Kidney (tissue), 14 donors: ENCODE data around the gene ANAPC15. TPM values are rescaled to one million over a fixed set of nuclear protein-coding genes. Genes with fewer than 3 reads are reported as not detected.

Experiments
- DNase-seq, 5 donors: peaks; one replicate each; pipeline ENCODE4 v3.0.0-alpha.2; 2013 to 2020
- FAIRE-seq: peaks from 2 replicates; lab custom pipeline; 2012; peaks lifted over from hg19 to GRCh38; lab: Jason Lieb, UNC
- H3K27ac ChIP-seq, 2 donors: one replicate each; pipeline ENCODE4 v1.7.0; 2013; ENCODE audit warnings: low read depth in 2 of 2, low read length in 2 of 2, inconsistent platforms in 1 of 2
- H3K27me3 ChIP-seq: one replicate; pipeline ENCODE4 v1.7.1; 2013; ENCODE audit warnings: low read length, inconsistent platforms; ENCODE audit not compliant: control insufficient read depth, insufficient read depth
- H3K36me3 ChIP-seq, 3 donors: one replicate each; pipeline versions ENCODE4 v1.7.0 to v1.7.1; 2013; ENCODE audit warnings: low read length in 3 of 3, control low read depth in 1 of 3, inconsistent platforms in 1 of 3; ENCODE audit not compliant: insufficient read depth in 3 of 3, control insufficient read depth in 2 of 3
- H3K4me1 ChIP-seq, 3 donors: one replicate each; pipeline versions ENCODE4 v1.7.0 to v1.7.1; 2013; ENCODE audit warnings: low read length in 3 of 3, inconsistent platforms in 1 of 3, low read depth in 1 of 3; ENCODE audit not compliant: control insufficient read depth in 2 of 3, insufficient read depth in 2 of 3
- H3K4me3 ChIP-seq, 3 donors: one replicate each; pipeline versions ENCODE4 v1.7.0 to v1.8.1; 2013; ENCODE audit warnings: low read length in 3 of 3, control low read depth in 1 of 3, inconsistent platforms in 1 of 3
- H3K9ac ChIP-seq, 3 donors: one replicate each; pipeline versions ENCODE4 v1.7.0 to v1.7.1; 2013; ENCODE audit warnings: low read length in 3 of 3, control low read depth in 1 of 3, inconsistent platforms in 1 of 3
- H3K9me3 ChIP-seq, 3 donors: one replicate each; pipeline versions ENCODE4 v1.7.0 to v1.7.1; 2013; ENCODE audit warnings: low read length in 3 of 3, control low read depth in 1 of 3, inconsistent platforms in 1 of 3; ENCODE audit not compliant: control insufficient read depth in 2 of 3, insufficient read depth in 1 of 3
- intact Hi-C: fragments of 100-400 bp; cut with DNase I; formaldehyde crosslinking; loops from one replicate; pipeline ENCODE4 v1.11.1; 2022
- polyA plus RNA-seq: library from polyadenylated mRNA; stranded (reverse); fragments of 350-450 nt; fragmentation: Illumina TruSeq; extraction: RNeasy Lipid Tissue Mini Kit (QIAGEN cat#74804); gene quantifications from one replicate; pipeline ENCODE4 v1.2.3, GENCODE V29; 2014; ENCODE audit warnings: low read depth, low replicate concordance; ENCODE audit not compliant: insufficient read depth
- total RNA-seq: library from RNA; stranded (reverse); fragmentation: NEBNext Ultra II Directional; extraction: Animal tissue kit (Norgen Biotek cat#: 25700); gene quantifications from one replicate; pipeline ENCODE4 v1.2.1, GENCODE V29; 2021
- TF ChIP-seq, protein P1 (sequence below): IDR thresholded peaks from 3 replicates; pipeline ENCODE4 v1.5.1; 2012; ENCODE audit warnings: mild to moderate bottlenecking, moderate library complexity, borderline replicate concordance; ENCODE audit not compliant: insufficient read depth; ENCODE audit errors: extremely low read depth
- donor health status: control.
- donor health status: control.
- donor health status: control.
- donor health status: control.
- donor health status: control.
- donor health status: DM: yes; HTN: yes; CAD: no.
- donor health status: Normal renal cell carcinoma (clear cell type).

ANAPC15 gene
- total and polyA plus RNA-seq, 2 donors from 2014 or later: 30.0 to 79.8 TPM

DNA sequence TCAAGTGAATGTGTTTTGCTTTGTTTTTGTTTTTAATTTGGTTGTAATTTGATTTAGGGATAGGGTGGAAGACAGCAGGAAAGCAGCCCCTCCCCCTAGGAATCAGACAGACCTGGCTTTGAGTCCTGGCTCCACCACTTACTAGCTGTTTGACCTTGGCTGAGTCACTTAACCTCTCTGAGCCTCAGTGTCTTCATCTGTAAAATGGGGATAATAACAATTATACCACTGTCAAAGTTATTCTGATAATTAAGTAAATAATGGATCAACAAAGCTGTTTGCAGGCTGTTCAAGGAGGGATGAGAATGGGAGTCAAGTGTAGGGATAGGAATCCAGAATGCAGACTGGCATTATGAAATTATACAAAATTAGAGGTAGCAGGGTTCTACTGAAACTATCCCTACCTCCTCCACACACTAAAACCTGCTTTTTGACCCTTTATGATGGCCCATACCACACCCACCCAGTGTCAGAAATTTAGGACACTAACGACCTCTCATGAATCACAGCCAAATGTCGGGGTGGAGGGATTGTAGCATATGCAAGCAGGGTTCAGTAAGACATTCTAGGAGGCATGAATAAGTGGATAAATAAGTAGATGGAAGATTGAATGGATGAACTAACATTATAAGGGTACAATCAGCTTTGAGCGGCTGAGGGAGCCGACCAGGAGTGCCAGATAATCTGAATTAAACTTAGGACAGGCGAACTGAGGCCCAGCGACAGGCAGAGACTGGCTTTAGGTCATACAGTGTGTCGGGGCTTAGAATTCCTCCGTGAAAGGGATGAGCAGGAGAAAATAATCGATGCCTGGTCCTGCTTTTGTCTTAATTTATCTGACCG is 974 bp downstream of the ANAPC15 start:
- TF ChIP-seq, protein P1, sequence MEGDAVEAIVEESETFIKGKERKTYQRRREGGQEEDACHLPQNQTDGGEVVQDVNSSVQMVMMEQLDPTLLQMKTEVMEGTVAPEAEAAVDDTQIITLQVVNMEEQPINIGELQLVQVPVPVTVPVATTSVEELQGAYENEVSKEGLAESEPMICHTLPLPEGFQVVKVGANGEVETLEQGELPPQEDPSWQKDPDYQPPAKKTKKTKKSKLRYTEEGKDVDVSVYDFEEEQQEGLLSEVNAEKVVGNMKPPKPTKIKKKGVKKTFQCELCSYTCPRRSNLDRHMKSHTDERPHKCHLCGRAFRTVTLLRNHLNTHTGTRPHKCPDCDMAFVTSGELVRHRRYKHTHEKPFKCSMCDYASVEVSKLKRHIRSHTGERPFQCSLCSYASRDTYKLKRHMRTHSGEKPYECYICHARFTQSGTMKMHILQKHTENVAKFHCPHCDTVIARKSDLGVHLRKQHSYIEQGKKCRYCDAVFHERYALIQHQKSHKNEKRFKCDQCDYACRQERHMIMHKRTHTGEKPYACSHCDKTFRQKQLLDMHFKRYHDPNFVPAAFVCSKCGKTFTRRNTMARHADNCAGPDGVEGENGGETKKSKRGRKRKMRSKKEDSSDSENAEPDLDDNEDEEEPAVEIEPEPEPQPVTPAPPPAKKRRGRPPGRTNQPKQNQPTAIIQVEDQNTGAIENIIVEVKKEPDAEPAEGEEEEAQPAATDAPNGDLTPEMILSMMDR: no peak
- H3K27me3 ChIP-seq: no peaks in the 10 kb centered on the region
- H3K4me1 ChIP-seq: peaks cover 3 to 11% (median 5%) of the 10 kb centered on the region in 3 donors
- intact Hi-C loops: no loop called here
- DNase-seq (peak in 1 of 5 donors; percentile 10), FAIRE-seq (no peak)
- peak overlapping the region; percentile 51 to 93 (median 93) for H3K9ac ChIP-seq
- H3K36me3 ChIP-seq: peaks cover 0 to 2% (median 0%) of the 10 kb centered on the region in 3 donors
- H3K9me3 ChIP-seq: no peaks in the 10 kb centered on the region
- peak overlapping the region; percentile 77 to 94 (median 80) for H3K4me3 ChIP-seq
- peak overlapping the region; percentile 94 to 99 for H3K27ac ChIP-seq

DNA sequence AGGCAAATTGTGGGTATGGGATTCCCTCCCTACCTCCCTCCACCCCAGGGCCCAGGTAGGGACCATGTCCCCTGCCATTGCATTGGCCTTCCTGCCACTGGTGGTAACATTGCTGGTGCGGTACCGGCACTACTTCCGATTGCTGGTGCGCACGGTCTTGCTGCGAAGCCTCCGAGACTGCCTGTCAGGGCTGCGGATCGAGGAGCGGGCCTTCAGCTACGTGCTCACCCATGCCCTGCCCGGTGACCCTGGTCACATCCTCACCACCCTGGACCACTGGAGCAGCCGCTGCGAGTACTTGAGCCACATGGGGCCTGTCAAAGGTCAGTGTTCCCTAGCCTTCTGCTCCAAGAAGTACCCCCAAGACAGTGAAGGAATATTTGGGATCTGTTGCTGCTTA is 6.6 kb downstream of the ANAPC15 start, which contains the start of gene TOMT:
Gene TOMT (plus strand): TSS at position 37 of the 400 bp plus-strand sequence. CDS start 28 bp downstream, at position 65.
- intact Hi-C loops: no loop called here
- no peak for DNase-seq
- no peak within 1 kb of the TSS for H3K27ac ChIP-seq
- H3K4me3 ChIP-seq: no peak within 1 kb of the TSS
- no peak for FAIRE-seq
- peaks cover 0 to 2% (median 2%) of the 10 kb centered on the region in 3 donors for H3K36me3 ChIP-seq
- H3K9ac ChIP-seq: no peak within 1 kb of the TSS
- TF ChIP-seq, protein P1: no peak
- H3K9me3 ChIP-seq: no peaks in the 10 kb centered on the region
- H3K4me1 ChIP-seq: peaks cover 8 to 14% (median 13%) of the 10 kb centered on the region in 3 donors
- H3K27me3 ChIP-seq: no peaks in the 10 kb centered on the region

DNA sequence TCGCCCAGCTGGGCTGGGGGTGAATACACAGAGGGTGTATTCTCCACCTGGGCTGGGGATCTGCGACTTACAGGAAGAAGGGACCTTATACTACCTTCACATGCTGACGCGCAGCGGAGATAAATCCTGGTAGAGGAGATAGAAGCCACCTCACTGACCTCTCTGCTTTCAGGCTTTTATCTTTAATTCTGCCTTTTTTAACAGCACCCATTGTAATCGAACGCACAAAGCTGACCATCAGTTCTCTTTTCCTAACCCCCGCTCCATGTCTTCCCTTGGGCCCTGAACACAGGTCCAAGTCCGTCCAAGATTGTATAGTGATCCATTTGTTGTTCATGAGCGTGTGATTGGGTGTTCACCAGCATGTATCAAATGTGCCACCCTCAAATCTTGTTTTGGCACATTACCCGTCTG is 8.7 kb downstream of the ANAPC15 start:
- Histone ChIP-seq H3K9me3 (no peaks in the 10 kb centered on the region), H3K9ac (peak overlapping the region in 2 of 3 donors; percentile 63 to 71), H3K27ac (peak overlapping the region; percentile 82 to 93), H3K27me3 (no peaks in the 10 kb centered on the region), H3K4me3 (peak overlapping the region; percentile 35 to 99 (median 78)), H3K4me1 (peaks cover 8 to 23% (median 13%) of the 10 kb centered on the region in 3 donors), H3K36me3 (peaks cover under 1 to 15% (median 10%) of the 10 kb centered on the region in 3 donors)
- FAIRE-seq: no peak
- intact Hi-C loops: no loop called here
- no peak for DNase-seq
- TF ChIP-seq, protein P1: no peak
